Fibroblast of pulmonary artery (primary cell): Measurements from ENCODE around the gene TANGO2.

Experiments used
- DNase-seq: peaks from one replicate; pipeline ENCODE4 v3.0.0-alpha.2; 2010; ENCODE audit warnings: low read depth
- H3K4me3 ChIP-seq: replicated peaks from 2 replicates; pipeline ENCODE4 v1.5.1; 2011; ENCODE audit warnings: low read depth, mild to moderate bottlenecking, control low read depth, low read length, moderate library complexity
- TF ChIP-seq, protein P1 (sequence below): IDR thresholded peaks from 2 replicates; pipeline ENCODE4 v1.5.1; 2011; ENCODE audit warnings: mild to moderate bottlenecking, control low read depth, low read length, inconsistent platforms; ENCODE audit errors: missing control alignments

The TANGO2 gene

GRCh38 chr22:20011123-20011992 is 9.6 kb upstream of the TANGO2 start:
- no peak for DNase-seq
- H3K4me3 ChIP-seq, result no peak overlapping the region
- TF ChIP-seq, protein P1, sequence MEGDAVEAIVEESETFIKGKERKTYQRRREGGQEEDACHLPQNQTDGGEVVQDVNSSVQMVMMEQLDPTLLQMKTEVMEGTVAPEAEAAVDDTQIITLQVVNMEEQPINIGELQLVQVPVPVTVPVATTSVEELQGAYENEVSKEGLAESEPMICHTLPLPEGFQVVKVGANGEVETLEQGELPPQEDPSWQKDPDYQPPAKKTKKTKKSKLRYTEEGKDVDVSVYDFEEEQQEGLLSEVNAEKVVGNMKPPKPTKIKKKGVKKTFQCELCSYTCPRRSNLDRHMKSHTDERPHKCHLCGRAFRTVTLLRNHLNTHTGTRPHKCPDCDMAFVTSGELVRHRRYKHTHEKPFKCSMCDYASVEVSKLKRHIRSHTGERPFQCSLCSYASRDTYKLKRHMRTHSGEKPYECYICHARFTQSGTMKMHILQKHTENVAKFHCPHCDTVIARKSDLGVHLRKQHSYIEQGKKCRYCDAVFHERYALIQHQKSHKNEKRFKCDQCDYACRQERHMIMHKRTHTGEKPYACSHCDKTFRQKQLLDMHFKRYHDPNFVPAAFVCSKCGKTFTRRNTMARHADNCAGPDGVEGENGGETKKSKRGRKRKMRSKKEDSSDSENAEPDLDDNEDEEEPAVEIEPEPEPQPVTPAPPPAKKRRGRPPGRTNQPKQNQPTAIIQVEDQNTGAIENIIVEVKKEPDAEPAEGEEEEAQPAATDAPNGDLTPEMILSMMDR, result no peak

DNA sequence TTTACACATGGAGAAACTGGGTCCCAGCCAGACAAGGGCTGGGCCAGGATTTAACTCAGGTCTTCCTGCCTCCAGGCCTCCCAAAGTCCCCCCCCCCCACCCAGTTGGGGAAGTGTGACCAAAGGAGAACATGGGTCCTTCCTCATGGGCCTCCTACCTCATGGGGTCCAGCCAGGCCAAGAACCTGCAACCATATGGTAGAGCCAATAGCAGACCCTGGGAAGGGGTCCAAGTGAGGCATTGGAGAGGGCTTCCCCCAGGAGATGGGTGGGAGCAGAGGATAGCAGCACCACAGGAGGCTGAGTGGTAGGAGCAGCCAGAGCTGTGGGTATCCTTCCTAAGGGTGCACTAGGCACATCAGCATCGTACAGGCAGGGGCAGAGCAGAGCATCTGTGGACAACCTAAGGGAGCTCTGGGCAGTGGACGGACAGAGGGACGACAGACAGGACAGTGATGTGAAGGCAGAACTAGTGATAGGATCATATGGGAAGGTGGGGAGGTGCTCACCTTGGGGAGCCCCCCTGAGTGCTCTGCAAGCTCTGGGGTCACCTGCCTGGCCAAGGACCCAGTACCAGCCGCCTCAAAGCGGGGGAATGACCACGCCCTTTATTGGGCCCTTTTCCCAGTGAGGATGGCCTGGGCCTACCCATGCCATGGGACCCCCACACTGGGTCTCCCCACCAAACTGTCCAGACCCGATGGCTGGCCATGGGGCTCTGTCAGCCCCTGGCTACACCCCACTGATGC is 8.7 kb upstream of the TANGO2 start:
- no peak overlapping the region for H3K4me3 ChIP-seq
- DNase-seq, result no peak
- TF ChIP-seq, protein P1, result no peak

DNA sequence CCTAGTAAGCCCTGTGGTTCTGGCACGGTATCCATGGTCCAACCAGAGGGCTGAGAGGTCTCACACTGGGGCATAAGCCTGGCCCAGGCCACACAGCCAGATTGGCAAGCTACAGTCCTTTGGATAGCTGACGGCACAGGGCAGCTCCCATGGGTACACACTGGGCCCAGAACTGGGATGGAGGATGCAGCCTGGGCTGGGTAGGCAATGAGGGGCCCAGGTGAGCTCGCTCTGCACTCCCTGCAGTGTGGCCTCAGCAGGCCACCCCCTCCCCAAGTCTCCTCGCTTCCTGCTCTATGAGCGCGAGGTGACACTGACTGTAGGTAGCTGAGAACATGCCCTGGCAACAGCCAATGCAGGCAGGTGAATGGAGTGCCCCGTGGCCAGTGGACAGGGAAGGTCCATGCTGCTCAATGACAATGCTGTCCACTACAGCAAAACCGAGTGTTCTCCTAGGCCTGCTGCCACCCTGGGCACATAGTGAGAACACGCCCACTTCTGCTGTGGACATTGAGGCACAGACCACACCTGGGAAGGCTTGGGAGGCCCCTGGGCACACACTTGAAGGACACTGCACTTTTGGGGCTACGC is 8.1 kb upstream of the TANGO2 start:
- no peak for DNase-seq
- TF ChIP-seq, protein P1, result no peak
- H3K4me3 ChIP-seq, result no peak overlapping the region

DNA sequence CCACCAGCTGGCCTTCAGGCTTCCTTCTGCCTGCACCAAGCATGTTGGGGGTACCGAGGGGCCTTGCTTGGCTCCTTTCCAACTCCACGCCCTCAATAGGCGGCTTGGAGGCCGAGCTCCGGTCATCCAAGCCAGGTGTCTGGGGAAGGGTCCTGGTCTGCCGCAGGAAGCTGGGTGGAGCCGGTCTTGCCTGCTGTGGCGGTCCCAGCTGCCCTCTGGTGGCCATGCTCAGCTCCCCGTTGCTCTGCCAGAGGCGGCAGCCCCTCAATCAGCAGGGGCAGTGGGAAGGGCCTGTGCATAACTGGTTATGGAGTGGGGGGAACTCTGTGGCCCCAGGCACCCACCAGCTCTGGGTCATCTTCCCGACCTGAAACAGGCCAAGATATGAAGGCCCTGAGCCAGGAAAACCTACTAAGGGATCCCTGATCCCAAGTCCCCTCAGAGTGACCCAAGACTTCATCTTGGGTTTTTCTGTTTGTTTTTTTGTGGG is 7.5 kb upstream of the TANGO2 start:
- DNase-seq, result peak; percentile 53
- TF ChIP-seq, protein P1, result peak; percentile 77
- no peak overlapping the region for H3K4me3 ChIP-seq

GRCh38 chr22:20014526-20015186 is 6.3 kb upstream of the TANGO2 start:
- no peak overlapping the region for H3K4me3 ChIP-seq
- DNase-seq, result no peak
- TF ChIP-seq, protein P1, result no peak

DNA sequence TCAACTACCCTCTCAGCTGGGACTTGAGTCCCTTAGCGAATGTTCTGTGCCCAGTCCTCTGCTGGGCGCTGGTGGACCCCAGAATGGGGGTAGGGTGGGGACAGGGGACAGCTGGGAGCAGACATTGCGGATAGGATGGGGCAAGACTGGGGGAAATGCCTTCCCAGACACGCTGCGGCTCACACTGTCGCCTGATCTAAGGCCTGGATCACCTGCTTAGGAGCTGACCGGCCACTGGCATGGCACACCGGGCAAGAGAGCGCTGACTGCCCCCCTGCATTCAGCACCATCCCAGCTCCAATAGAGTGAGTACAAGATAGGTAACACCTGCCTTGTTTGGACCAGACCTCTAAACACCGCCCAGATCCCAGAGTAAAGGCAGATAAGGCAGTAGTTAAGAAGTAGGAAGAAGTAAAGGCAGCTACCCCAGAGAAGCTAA is 5.7 kb upstream of the TANGO2 start:
- DNase-seq, result no peak
- TF ChIP-seq, protein P1, result no peak
- H3K4me3 ChIP-seq, result no peak overlapping the region
